ENCODE results near the gene ZBTB7C. TPM values are rescaled to one million over a fixed set of nuclear protein-coding genes. Genes with fewer than 3 reads are reported as not detected.
A peak's percentile ranks its signal among the peaks of the same experiment; 100 is the strongest.

The ZBTB7C gene
- total and polyA plus RNA-seq, 2 of the 8 experiments (the other 6 are each of a cell fraction or from before 2014, with no cell fraction given) = 0.15 to 0.45 TPM

DNA sequence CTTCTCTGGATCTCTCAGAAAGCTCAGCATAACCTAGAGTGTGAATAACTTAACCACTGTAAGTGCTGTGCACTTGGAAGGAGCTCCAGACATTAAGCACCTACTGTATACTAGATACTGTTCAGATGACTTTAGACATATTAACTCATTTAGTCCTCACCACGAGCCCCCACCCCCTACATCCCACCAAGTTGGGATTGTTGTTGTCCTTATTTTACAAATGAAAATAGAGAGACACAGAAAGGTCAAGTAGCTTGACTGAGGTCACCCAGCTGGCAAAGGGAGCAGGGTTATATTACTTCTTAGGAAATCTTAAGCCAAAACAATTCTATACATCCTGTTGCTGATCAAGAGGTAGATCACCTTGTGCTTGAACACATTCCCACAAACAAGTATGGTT lies 244.5 kb downstream of the ZBTB7C start:
- no peak overlapping the region for H4K91ac ChIP-seq (replicated peaks; ENCODE audit: insufficient read length, low read length)
- no peak overlapping the region for H3K4ac ChIP-seq (replicated peaks; ENCODE audit: insufficient read length, low read depth, low read length)
- H2AFZ ChIP-seq (ENCODE audit: low read length) = no peak overlapping the region
- no peak overlapping the region for H2BK15ac ChIP-seq (ENCODE audit: low read length)
- H3K79me1 ChIP-seq (ENCODE audit: low read depth, low read length) = no peaks in the 10 kb centered on the region
- no peak overlapping the region for H3K23ac ChIP-seq (ENCODE audit: insufficient read length)
- no peak overlapping the region for H3K14ac ChIP-seq (ENCODE audit: insufficient read length)
- peaks cover 0 to 19% (median 12%) of the 10 kb centered on the region in 4 experiments; a peak in 6 of 7 replicates for H3K27me3 ChIP-seq (replicated peaks in 1 of 4; ENCODE audit: control insufficient read depth in 3 of 4, extremely low read depth in 1 of 4, insufficient read depth in 3 of 4, low read length in 3 of 4)
- FAIRE-seq = no peak
- H3K4me1 ChIP-seq (replicated peaks in 1 of 4; ENCODE audit: control insufficient read depth in 3 of 4, insufficient read depth in 4 of 4, low read length in 3 of 4) = peaks cover 2 to 15% (median 7%) of the 10 kb centered on the region in 4 experiments
- no peak overlapping the region for H3K56ac ChIP-seq (replicated peaks; ENCODE audit: insufficient read length, low read depth, low read length)
- H3K9ac ChIP-seq (replicated peaks in 1 of 4; ENCODE audit: extremely low read depth in 1 of 4, low read depth in 3 of 4, low read length in 3 of 4) = no peak overlapping the region
- H2BK120ac ChIP-seq (replicated peaks; ENCODE audit: low read depth, low read length) = no peak overlapping the region
- H3K18ac ChIP-seq (ENCODE audit: extremely low read depth, low read length) = no peak overlapping the region
- no peak overlapping the region for H4K5ac ChIP-seq (ENCODE audit: insufficient read length, low read depth, low read length)
- WGBS, 2 experiments (ENCODE audit: extremely low coverage in 1 of 2, insufficient coverage in 1 of 2, insufficient read length in 1 of 2, insufficient replicate concordance in 2 of 2, low coverage in 1 of 2, low lambda C conversion rate in 2 of 2, missing lambda C conversion rate in 1 of 2) = 71% methylated on average over 1 of the region's 1 CpG; no CpG with 5 or more reads in 1 of the 2 experiments
- H3K23me2 ChIP-seq (ENCODE audit: low read depth, low read length) = peaks cover 3% of the 10 kb centered on the region; the same call in 1 of the 2 replicates
- H3K36me3 ChIP-seq (ENCODE audit: control insufficient read depth in 2 of 4, insufficient read depth in 4 of 4, low read length in 3 of 4) = no peaks in the 10 kb centered on the region
- no peaks in the 10 kb centered on the region for H3K9me3 ChIP-seq (ENCODE audit: insufficient read depth in 2 of 2, low read depth in 1 of 2, low read length in 1 of 2)
- H2BK5ac ChIP-seq (ENCODE audit: low read depth, low read length) = no peak overlapping the region
- no peak overlapping the region for H3K4me3 ChIP-seq (ENCODE audit: extremely low read depth in 1 of 4, insufficient read depth in 2 of 4, low read depth in 3 of 4, low read length in 4 of 4)
- POLR2A ChIA-PET (ENCODE audit: partially characterized antibody) = no interaction called here
- no peak overlapping the region for H3K27ac ChIP-seq (ENCODE audit: low read depth, low read length)
- DNase-seq (ENCODE audit: low read depth in 1 of 2, low spot score in 2 of 2) = no peak
- H4K20me1 ChIP-seq (replicated peaks in 1 of 2; ENCODE audit: control insufficient read depth in 1 of 2, insufficient read depth in 2 of 2, low read length in 2 of 2) = no peaks in the 10 kb centered on the region
- 0 out of 4 replicates have a peak overlapping the region, but pooled peaks of 1 of the 2 experiments have one; percentile 4 for H3K4me2 ChIP-seq (ENCODE audit: insufficient read depth in 1 of 2, low read depth in 2 of 2, low read length in 2 of 2)
- TF ChIP-seq RBBP5 (IDR thresholded peaks at IDR 0.05; ENCODE audit: borderline replicate concordance, low read depth, low read length) = no peak
- TF ChIP-seq CTBP2 (IDR thresholded peaks at IDR 0.05; ENCODE audit: borderline replicate concordance, insufficient read depth, insufficient read length, low read length) = no peak
- TF ChIP-seq SAP30 (IDR thresholded peaks at IDR 0.05; ENCODE audit: insufficient read depth, insufficient replicate concordance, low read length) = no peak
- no peak for TF ChIP-seq GABPA (IDR thresholded peaks at IDR 0.05; ENCODE audit: borderline replicate concordance, insufficient read depth, low read length)
- TF ChIP-seq NANOG (IDR thresholded peaks at IDR 0.05; ENCODE audit: insufficient read depth, low read depth, low read length, poor library complexity, severe bottlenecking) = no peak
- TF ChIP-seq JUND (IDR thresholded peaks at IDR 0.05; ENCODE audit: low read length) = no peak
- no peak for TF ChIP-seq TAF1 (IDR thresholded peaks at IDR 0.05; ENCODE audit: low read depth, low read length)
- TF ChIP-seq ZNF274 (IDR thresholded peaks at IDR 0.05; ENCODE audit: borderline replicate concordance, extremely low read depth, low read length) = no peak
- TF ChIP-seq, protein P1, sequence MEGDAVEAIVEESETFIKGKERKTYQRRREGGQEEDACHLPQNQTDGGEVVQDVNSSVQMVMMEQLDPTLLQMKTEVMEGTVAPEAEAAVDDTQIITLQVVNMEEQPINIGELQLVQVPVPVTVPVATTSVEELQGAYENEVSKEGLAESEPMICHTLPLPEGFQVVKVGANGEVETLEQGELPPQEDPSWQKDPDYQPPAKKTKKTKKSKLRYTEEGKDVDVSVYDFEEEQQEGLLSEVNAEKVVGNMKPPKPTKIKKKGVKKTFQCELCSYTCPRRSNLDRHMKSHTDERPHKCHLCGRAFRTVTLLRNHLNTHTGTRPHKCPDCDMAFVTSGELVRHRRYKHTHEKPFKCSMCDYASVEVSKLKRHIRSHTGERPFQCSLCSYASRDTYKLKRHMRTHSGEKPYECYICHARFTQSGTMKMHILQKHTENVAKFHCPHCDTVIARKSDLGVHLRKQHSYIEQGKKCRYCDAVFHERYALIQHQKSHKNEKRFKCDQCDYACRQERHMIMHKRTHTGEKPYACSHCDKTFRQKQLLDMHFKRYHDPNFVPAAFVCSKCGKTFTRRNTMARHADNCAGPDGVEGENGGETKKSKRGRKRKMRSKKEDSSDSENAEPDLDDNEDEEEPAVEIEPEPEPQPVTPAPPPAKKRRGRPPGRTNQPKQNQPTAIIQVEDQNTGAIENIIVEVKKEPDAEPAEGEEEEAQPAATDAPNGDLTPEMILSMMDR (IDR thresholded peaks at IDR 0.05; ENCODE audit: control extremely low read depth in 1 of 3, insufficient read depth in 1 of 3, low read depth in 1 of 3, low read length in 3 of 3) = no peak
- no peak overlapping the region for H2BK12ac ChIP-seq (ENCODE audit: low read depth, low read length)
- H2AK5ac ChIP-seq (ENCODE audit: low read depth, low read length) = no peak overlapping the region
- H4K8ac ChIP-seq (ENCODE audit: extremely low read depth, insufficient read depth, low read length) = no peak overlapping the region
- no peaks in the 10 kb centered on the region for H3K79me2 ChIP-seq (ENCODE audit: control insufficient read depth in 1 of 2, insufficient read depth in 2 of 2, low read length in 2 of 2)
- CTCF ChIA-PET (ENCODE audit: partially characterized antibody) = interaction anchor here (1.0 to 4.7 kb wide), 8 partner anchors 9 to 392 kb away, joined by 3 to 17 read pairs (median 3); no protein-coding TSS in a partner anchor
- no peak overlapping the region for H2BK20ac ChIP-seq (ENCODE audit: low read length)
